ENCODE data around the gene UROC1. TPM values are rescaled to one million over a fixed set of nuclear protein-coding genes. Genes with fewer than 3 reads are reported as not detected.

UROC1 gene
- total RNA-seq, 2 donors from 2014 or later, result not detected

DNA sequence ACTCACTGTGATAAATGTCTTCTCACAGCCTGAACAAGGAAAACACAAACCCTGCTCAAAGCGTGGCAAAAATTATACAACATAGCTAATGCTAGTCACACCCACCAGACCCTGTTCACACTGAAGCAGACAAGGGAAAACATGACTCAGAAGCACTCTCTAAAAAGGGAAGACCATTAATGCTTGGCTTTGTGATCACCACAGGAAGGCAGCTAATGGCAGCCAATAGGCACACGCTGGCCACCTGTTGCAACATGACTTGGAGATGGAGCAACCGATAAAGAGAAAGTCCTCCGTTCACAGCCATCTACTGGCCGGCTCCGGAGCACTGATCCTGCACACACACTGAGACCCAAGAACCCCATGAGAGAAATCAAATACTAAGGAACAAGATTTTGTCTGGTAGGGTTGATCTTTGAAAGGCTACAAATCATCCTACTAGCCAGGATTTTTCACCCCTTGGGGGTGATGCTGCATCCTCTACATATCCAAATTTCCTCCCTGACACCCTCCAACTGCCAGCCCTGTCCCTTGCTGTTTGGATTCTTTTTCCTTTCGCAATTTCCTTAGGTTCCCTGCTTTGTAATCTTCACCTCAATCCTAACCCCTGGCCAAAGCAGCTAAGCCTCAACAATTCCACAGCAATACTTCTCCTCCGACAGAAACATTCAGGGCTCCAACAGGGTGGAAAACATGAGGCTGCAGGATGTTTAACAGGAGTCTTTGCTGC is 45.1 kb downstream of the UROC1 start:
- peak; percentile 6 for ATAC-seq
- H3K4me3 ChIP-seq, result no peak overlapping the region
- H3K36me3 ChIP-seq (replicated peaks in 1 of 2; ENCODE audit: insufficient read depth in 1 of 2, low read depth in 2 of 2), result peaks cover 10 to 14% of the 10 kb centered on the region in 2 donors
- peaks cover 46% of the 10 kb centered on the region for H3K4me1 ChIP-seq
- H3K27me3 ChIP-seq, result no peaks in the 10 kb centered on the region
- H3K9me3 ChIP-seq, result no peaks in the 10 kb centered on the region
- DNase-seq, result peak; percentile 50 to 87 (median 72)
- intact Hi-C loops (cut with DNase I), result no loop called here
- 13 to 28% methylated on average over 7 to 8 of the region's 8 CpGs for WGBS, 2 donors
- H3K27ac ChIP-seq, result peak overlapping the region in 2 of 4 donors; percentile 53 to 72
- peak in 2 of 3 donors; percentile 7 to 38 for TF ChIP-seq POLR2A (IDR thresholded peaks at IDR 0.05)
- TF ChIP-seq, protein P1, sequence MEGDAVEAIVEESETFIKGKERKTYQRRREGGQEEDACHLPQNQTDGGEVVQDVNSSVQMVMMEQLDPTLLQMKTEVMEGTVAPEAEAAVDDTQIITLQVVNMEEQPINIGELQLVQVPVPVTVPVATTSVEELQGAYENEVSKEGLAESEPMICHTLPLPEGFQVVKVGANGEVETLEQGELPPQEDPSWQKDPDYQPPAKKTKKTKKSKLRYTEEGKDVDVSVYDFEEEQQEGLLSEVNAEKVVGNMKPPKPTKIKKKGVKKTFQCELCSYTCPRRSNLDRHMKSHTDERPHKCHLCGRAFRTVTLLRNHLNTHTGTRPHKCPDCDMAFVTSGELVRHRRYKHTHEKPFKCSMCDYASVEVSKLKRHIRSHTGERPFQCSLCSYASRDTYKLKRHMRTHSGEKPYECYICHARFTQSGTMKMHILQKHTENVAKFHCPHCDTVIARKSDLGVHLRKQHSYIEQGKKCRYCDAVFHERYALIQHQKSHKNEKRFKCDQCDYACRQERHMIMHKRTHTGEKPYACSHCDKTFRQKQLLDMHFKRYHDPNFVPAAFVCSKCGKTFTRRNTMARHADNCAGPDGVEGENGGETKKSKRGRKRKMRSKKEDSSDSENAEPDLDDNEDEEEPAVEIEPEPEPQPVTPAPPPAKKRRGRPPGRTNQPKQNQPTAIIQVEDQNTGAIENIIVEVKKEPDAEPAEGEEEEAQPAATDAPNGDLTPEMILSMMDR (IDR thresholded peaks at IDR 0.05), result peak in 2 of 7 experiments; percentile 15 to 25

DNA sequence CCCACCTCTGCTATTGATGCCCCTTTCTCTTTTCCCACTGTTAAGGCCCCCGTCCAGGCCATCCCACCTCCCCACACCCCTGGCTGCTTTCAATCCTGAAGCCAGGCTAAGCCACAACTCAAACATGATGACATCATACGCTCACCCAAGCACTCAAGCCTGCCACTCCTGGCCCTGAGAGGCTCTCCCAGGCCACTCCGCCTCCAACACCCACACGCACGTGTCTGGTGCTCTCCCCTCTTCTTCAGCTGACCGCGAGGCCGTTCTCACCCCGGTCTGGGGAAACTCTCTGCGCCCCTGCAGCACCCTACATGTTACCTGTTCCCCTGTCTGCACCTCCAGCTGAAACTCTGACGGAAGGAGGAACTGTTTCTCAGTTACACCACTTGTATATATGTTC is 48.1 kb downstream of the UROC1 start:
- DNase-seq (peak in 2 of 4 donors; percentile 4 to 9), ATAC-seq (no peak)
- Histone ChIP-seq H3K27me3 (no peaks in the 10 kb centered on the region), H3K4me1 (peaks cover 74% of the 10 kb centered on the region), H3K4me3 (no peak overlapping the region), H3K27ac (no peak overlapping the region), H3K9me3 (no peaks in the 10 kb centered on the region), H3K36me3 (replicated peaks in 1 of 2; ENCODE audit: insufficient read depth in 1 of 2, low read depth in 2 of 2) (peaks cover 10 to 14% of the 10 kb centered on the region in 2 donors)
- TF ChIP-seq POLR2A (IDR thresholded peaks at IDR 0.05), result no peak
- TF ChIP-seq, protein P1 (IDR thresholded peaks at IDR 0.05), result no peak
- intact Hi-C loops (cut with DNase I), result no loop called here
- 93% methylated on average over 11 of the region's 11 CpGs for WGBS, 2 donors

DNA sequence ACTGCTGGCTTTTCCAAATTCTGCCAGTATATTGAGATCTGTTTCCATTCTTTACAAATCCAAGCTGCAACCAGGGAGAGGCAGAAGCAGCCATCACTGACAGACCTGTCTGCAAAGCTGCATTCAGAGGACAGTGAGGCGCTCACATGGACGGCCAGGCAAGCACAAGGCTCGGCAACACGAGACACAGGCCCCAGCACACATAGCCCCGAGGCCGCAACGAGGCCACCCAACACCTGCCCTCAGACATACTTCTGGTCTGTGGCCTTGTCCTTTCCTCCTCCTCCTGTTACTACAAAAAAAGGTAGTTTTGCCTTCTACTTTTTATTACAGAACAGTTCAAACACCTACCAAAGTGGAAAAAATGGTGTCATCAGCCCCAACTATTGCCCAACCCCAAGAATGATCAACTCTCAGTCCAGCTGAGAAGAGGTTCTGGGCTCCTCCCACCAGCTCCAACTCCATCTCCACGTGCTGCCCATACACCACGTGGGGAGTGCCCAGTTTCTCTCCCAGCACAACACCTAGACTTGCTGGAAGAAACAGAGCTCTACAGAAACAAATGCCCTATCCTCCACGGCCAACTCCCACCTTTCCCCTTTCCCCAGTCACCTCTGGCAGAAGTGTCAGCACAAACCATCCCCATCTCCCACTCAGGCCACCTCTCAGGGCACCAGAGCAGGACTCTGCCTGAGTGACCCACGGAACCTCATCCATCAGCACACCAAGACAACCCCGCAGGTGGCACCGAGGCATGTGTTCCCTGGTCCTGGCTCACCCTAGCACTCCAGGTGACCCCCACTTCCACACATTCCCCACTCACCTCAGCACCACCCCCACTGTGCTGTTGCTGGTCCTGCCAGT is 49.3 kb downstream of the UROC1 start:
- TF ChIP-seq, protein P1 (IDR thresholded peaks at IDR 0.05), result no peak
- TF ChIP-seq POLR2A (IDR thresholded peaks at IDR 0.05), result no peak
- H3K27ac ChIP-seq, result peak overlapping the region in 1 of 4 donors; percentile 3
- DNase-seq (peak in 2 of 4 donors; percentile 5 to 13), ATAC-seq (no peak)
- WGBS, 2 donors, result 78 to 82% methylated on average over 12 to 13 of the region's 13 CpGs
- intact Hi-C loops (cut with DNase I), result no loop called here
- H3K36me3 ChIP-seq (replicated peaks in 1 of 2; ENCODE audit: insufficient read depth in 1 of 2, low read depth in 2 of 2), result peaks cover 10 to 14% of the 10 kb centered on the region in 2 donors
- no peak overlapping the region for H3K4me3 ChIP-seq
- no peaks in the 10 kb centered on the region for H3K27me3 ChIP-seq
- no peaks in the 10 kb centered on the region for H3K9me3 ChIP-seq
- peaks cover 71% of the 10 kb centered on the region for H3K4me1 ChIP-seq

DNA sequence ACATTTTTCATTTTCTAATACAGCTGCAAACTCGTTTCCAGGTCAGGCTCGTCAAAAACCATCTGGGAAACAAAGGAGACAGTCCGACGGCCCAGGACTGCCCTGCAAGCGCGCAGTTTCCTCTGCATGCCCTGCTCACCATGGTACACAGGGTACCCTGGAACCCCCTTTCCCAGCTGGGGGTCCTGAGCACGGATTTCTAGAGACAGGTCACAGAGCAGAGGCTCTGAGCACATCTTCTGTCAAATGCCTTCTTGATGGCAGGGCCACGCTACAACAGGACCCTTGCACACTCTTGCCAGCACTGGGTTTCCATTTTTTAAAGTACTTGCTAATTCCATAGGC is 50.0 kb downstream of the UROC1 start:
- no peak for ATAC-seq
- H3K4me3 ChIP-seq, result no peak overlapping the region
- no peak for DNase-seq
- no peaks in the 10 kb centered on the region for H3K27me3 ChIP-seq
- H3K36me3 ChIP-seq (replicated peaks in 1 of 2; ENCODE audit: insufficient read depth in 1 of 2, low read depth in 2 of 2), result peaks cover 10 to 14% of the 10 kb centered on the region in 2 donors
- peak overlapping the region in 1 of 4 donors; percentile 6 for H3K27ac ChIP-seq
- H3K9me3 ChIP-seq, result no peaks in the 10 kb centered on the region
- intact Hi-C loops (cut with DNase I), result no loop called here
- TF ChIP-seq, protein P1 (IDR thresholded peaks at IDR 0.05), result no peak
- TF ChIP-seq POLR2A (IDR thresholded peaks at IDR 0.05), result no peak
- H3K4me1 ChIP-seq, result peaks cover 71% of the 10 kb centered on the region
- WGBS, 2 donors, result 72 to 76% methylated on average over 6 to 8 of the region's 8 CpGs

Measured in body of pancreas (tissue), 4 donors.